GM12892 (cell line): ENCODE data around the gene SEC11C.

ENCODE experiments used
- DNase-seq: peaks from one replicate; pipeline ENCODE4 v3.0.0; 2011; ENCODE audit not compliant: insufficient read length
- FAIRE-seq: peaks from 2 replicates; lab custom pipeline; 2011; peaks lifted over from hg19 to GRCh38; lab: Jason Lieb, UNC
- POLR2A ChIP-seq: IDR thresholded peaks from 2 replicates; pipeline ENCODE4 v1.6.1; 2011; ENCODE audit warnings: low read depth, low read length, control low read depth
- POLR2AphosphoS5 ChIP-seq: IDR thresholded peaks from 2 replicates; pipeline ENCODE4 v1.6.1; 2011; ENCODE audit warnings: low read depth, low read length, control low read depth
- TAF1 ChIP-seq: IDR thresholded peaks from 2 replicates; pipeline ENCODE4 v1.6.1; 2011; ENCODE audit warnings: low read depth, mild to moderate bottlenecking, control low read depth, low read length, borderline replicate concordance

The SEC11C gene

DNA sequence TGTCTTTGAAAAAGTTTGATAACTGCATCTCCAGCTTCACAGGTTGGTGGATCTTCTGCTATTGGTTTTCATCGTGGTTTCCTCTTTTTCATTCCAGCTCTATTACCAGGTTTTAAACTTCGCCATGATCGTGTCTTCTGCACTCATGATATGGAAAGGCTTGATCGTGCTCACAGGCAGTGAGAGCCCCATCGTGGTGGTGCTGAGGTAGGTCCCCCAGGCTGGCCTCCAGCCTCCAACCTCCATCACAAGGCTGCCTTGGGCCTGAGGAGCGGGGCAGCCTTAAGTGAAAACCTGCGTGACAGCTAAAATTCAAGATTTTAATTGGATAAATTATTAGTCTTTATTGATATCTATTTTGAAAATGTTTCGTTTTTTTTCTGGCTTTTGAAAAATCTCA is 9.7 kb downstream of the SEC11C start:
- DNase-seq (no peak), FAIRE-seq (no peak)
- TF ChIP-seq POLR2AphosphoS5 (no peak), TAF1 (no peak), POLR2A (no peak)

DNA sequence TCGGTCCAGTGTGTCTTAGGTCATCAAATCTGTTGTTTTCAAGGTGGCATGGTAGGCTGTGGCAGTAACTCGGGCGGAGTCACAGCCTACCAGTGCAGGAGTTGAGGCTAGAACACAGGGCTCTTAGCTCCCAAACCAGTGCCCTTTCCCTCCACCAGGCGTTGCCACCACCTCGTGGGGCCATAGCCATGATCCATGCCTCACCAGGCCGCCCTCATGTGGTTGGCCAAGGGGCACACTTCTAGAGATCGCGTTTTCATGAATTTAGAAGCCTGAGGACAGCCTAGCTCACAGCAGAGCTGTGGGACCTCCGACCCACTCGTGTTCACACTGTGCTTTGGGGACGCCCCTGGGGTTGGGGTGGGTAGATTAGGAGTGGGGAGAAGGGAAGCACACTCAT is 10.6 kb downstream of the SEC11C start:
- no peak for FAIRE-seq
- no peak for DNase-seq
- TF ChIP-seq TAF1, result no peak
- TF ChIP-seq POLR2A, result no peak
- TF ChIP-seq POLR2AphosphoS5, result no peak

DNA sequence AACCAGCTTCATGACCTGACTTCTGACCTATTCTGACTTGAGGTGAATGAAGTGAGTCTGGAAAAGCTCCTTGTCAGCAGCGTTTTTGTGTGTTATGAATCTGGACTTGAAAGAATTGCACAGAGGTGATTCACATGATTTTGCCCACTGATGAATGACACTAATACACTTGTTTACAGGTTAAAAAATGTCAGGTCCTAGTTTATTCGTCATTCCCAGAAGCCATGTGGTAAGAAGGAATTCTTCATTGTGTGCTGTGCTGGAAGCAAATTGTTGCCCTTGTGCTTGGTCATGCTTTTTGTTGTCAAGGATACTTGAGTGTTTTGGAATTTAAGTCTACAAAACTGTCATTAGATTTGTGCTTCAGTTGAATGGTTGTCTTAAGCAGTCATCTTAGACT is 15.5 kb downstream of the SEC11C start:
- TF ChIP-seq POLR2A, result no peak
- no peak for TF ChIP-seq POLR2AphosphoS5
- no peak for TF ChIP-seq TAF1
- no peak for FAIRE-seq
- DNase-seq, result no peak

DNA sequence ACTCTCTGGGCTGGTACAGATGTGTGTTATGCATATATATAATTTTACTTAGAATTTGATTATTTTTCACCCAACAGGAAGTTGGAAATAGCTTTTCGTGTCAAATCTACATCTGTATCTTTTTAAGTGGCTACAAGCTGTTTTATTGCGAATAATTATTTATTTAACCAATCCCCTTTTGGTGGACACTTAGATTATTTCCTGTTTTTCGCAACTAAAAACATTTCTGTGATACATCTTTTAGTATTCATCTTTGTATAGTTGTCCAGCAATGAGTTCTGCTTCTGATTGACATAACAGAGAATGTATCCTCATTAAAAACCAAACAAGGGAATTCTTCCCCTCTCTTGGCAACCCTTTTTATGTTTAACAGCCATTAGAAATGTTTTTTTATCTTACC is 16.6 kb downstream of the SEC11C start:
- FAIRE-seq (no peak), DNase-seq (no peak)
- TF ChIP-seq POLR2AphosphoS5 (no peak), POLR2A (no peak), TAF1 (no peak)

DNA sequence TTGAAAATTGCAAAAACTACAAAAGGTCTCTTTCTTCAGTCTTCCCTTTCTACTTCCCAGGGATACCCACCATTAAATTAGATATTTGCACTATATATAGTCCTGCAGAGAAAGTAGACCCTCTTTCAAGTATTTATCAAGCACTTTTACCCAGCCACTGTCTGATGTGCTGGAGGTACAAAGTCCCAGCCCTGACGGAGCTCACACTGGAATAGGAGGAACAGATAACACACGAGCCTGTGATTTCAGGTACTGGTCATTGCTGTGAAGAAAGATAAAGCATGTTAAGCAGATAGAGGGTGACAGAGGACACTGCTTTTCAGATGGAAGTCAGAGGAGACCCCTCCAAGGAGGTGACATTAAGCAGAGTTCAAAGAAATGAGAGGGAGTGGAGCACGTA is 19.6 kb downstream of the SEC11C start:
- TF ChIP-seq POLR2AphosphoS5 (no peak), TAF1 (no peak), POLR2A (no peak)
- no peak for FAIRE-seq
- no peak for DNase-seq

DNA sequence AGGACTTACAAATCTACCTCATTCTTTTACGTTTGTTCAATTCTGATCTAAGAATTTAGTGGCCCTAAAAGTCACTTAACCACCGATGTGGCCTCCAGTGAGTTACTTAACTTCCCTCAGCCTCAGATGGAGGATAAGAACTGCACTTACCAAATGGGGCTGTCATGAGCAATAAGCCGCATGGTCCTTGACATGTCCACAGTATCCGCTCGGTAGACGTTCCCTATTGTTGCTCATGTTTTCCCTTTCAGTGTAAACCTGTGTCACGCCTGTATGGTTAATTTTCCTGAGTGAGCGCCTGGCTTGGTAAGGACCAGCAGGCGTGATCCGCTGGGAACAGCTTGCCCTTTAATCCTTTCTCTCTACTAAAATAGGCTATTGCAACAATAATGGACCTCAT is 20.3 kb downstream of the SEC11C start:
- TF ChIP-seq POLR2A, result no peak
- no peak for TF ChIP-seq POLR2AphosphoS5
- TF ChIP-seq TAF1, result no peak
- no peak for FAIRE-seq
- no peak for DNase-seq

DNA sequence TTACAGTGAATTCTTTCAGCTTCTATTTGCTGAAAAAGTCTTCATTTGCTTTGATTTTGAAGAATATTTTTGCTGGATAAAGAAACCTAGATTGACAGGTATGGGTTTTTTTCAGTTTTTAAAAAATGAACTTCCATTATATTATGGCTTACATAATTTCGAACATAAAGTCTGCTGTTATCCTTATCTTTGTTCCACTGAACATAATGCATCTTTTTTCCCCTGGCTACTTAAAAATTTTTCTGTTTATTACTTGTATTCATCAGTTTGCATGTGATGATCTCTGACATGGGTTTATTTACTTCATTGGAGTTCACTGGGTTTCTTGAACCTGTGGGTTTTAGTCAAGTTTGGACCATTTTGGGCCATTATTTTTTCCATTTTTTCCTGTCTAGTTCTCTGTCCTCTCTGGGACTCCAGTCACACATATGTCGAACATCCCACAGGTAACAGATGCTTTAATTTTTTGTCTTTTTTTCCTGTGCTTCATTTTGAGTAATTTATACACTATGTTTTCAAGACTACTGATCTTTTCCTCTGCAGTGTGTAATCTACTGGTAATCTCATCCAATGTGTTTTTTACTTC is 33.1 kb downstream of the SEC11C start:
- FAIRE-seq, result no peak
- no peak for TF ChIP-seq POLR2A
- no peak for TF ChIP-seq POLR2AphosphoS5
- TF ChIP-seq TAF1, result no peak
- DNase-seq, result no peak

DNA sequence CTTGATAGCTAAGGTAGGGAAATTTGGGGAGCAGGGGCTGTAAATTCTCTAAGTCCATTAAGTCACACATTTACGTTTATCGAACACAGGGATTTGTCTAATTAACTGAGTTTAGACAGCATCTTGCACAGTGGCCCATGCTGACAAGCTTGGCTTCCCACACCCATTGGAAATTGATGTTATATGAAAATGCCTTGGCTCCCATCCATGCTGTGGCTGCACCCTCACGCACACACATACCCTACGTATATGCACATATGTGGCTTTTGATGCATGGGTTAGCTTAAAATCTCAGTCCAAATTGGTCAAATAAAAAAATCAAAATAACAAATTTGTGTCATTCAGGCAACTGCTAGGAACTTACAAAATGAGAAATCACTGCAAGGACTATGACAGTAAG is 37.8 kb downstream of the SEC11C start:
- TF ChIP-seq POLR2A (no peak), TAF1 (no peak), POLR2AphosphoS5 (no peak)
- DNase-seq (no peak), FAIRE-seq (no peak)

DNA sequence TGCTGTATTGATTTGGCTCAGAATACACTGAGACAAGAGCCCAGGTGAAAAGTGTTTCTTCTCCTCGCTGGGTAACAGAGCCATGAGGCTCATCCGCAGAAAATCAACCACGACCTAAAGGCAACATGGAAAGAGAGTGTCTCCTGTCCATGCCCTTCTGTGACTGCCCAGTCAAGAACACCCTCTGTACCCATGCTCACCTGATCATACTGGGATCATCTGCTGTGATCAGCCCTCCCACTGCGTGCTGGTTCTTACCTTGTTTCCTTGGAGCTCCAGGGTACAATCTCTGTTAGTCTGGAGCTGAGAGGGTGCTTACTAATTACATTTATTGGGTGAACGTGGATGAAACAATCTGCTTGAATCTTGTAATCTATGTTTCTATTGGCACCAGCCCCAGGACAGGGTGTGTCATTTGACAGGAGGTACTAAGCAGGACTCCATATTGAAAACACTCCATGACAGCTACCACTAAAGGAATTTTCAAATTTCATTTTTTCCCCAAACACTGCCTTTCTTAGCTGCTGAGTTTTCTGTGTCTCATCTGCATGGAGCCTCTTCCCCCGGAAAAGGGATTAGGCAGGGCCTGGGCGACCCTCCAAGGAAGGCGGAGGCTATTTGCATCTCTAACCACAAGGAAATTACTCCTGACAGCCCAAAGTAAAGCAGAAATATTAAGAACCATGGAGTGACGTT is 40.6 kb downstream of the SEC11C start:
- no peak for DNase-seq
- no peak for FAIRE-seq
- TF ChIP-seq POLR2A, result no peak

DNA sequence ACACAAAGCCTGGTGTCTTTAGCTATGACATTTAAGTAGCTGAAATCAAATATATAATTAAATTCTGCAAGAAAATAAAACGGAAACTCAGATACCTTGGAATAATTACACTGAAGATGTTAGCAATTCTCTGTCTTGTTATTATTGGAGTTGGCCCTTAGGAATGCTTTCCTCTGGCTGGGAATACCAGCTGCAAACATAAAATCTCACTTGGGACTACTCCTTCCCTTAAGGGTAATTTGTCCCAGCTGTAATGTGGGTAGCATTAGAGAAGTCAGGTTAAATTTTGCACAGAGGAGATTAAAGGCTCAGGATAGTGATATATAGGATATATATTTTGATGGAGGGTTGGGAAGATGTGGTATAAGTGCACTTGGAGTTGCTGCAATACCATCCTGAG is 43.0 kb downstream of the SEC11C start:
- TF ChIP-seq POLR2A (no peak), POLR2AphosphoS5 (no peak), TAF1 (no peak)
- no peak for FAIRE-seq
- DNase-seq, result no peak

DNA sequence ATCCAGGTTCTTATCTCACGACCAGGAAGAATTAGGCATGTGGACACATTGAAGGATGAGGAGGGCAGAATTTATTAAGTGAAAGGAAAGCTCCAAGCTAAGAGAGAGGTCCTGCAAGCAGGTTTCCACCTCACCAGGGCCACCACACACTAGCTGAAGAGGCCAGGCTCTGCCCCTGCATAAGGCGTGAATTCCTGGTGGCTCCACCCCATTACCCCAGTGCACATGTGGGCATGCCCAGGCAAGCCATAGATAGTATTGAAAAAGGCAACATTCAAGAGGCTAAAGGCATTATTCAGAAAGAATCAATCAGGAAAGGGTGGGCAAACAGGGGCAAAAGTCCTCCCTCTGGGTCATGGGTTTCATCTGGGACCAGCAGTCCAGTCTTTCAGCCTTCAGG is 49.3 kb downstream of the SEC11C start:
- no peak for TF ChIP-seq TAF1
- TF ChIP-seq POLR2A, result no peak
- FAIRE-seq (no peak), DNase-seq (no peak)

DNA sequence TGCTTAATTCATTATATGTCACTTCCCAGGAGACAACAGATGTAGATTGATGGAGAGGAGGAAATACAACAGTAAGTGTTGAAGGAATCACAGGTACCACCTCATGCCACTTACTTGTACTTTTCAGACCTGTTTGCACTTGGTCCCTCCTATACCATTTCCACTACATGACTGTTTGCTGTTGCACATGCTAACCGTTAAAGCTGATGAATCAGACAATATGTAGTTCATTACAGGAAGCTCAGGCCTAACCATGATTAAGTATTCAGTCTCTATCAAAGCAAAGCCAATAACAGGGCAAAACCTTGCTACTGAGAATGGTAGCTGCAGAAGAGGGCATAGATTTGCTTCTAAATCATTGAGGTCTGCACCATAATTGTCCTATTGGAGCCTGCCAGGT is 50.1 kb downstream of the SEC11C start:
- no peak for DNase-seq
- TF ChIP-seq POLR2AphosphoS5, result no peak
- TF ChIP-seq POLR2A, result no peak
- no peak for TF ChIP-seq TAF1
- no peak for FAIRE-seq
